ENCODE results near the gene APBA2. TPM values are rescaled to one million over a fixed set of nuclear protein-coding genes. Genes with fewer than 3 reads are reported as not detected.

The APBA2 gene
- total RNA-seq, 1 experiment from 2014 or later = 11.2 TPM

DNA sequence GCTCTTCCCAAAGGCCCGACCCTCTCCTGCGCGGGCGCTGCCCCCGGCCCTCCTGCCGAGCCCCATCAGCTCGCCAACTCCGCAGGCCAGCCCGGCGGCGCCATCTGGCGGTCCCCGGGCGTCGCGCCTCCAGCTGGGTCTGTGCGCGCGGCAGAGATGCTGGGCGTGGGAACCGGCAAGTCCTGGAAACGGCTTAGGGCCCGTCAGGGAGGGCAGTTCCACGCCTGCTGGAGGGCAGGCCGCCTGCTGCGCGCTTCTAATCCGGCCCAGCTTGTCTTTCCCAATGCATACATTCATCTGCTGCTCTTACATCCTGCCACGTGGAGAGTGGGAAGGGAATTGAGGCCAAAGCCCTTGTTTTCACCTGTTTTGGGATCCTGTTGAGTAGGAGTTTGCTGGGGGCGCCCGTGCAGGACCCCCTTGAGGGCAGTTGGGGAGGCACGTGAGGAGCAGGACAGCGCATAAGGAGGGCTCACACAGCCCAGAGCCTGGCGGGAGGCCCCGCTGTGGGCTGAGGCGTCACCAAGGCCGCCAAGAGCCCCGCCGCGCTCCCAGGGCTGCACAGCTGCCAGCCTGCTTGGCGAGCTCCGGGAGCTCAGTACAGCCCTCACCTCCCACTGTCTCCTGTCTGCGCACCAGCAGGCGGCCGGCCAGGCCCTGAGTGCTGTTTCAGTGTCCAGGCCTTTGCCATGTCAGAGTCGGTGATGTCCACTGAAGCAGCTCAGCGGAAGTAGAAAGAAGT lies 218.2 kb downstream of the APBA2 start:
- H3K27ac Mint-ChIP-seq = no peak overlapping the region
- POLR2A ChIA-PET = no interaction called here
- TF ChIP-seq ZNF138 (CRISPR knock-in tag; conservative IDR thresholded peaks at IDR 0.05) = no peak
- no peak for TF ChIP-seq ATF1 (CRISPR knock-in tag; IDR thresholded peaks at IDR 0.05)
- TF ChIP-seq MLX (CRISPR knock-in tag; IDR thresholded peaks at IDR 0.05) = no peak
- peak; percentile 49 for TF ChIP-seq ZNF423 (CRISPR knock-in tag; IDR thresholded peaks at IDR 0.05)
- TF ChIP-seq, protein P1, sequence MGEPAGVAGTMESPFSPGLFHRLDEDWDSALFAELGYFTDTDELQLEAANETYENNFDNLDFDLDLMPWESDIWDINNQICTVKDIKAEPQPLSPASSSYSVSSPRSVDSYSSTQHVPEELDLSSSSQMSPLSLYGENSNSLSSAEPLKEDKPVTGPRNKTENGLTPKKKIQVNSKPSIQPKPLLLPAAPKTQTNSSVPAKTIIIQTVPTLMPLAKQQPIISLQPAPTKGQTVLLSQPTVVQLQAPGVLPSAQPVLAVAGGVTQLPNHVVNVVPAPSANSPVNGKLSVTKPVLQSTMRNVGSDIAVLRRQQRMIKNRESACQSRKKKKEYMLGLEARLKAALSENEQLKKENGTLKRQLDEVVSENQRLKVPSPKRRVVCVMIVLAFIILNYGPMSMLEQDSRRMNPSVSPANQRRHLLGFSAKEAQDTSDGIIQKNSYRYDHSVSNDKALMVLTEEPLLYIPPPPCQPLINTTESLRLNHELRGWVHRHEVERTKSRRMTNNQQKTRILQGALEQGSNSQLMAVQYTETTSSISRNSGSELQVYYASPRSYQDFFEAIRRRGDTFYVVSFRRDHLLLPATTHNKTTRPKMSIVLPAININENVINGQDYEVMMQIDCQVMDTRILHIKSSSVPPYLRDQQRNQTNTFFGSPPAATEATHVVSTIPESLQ (CRISPR knock-in tag; IDR thresholded peaks at IDR 0.05) = no peak
- TF ChIP-seq ZBTB21 (CRISPR knock-in tag; IDR thresholded peaks at IDR 0.05; ENCODE audit: borderline replicate concordance) = peak; percentile 66
- no peak for TF ChIP-seq ZNF317 (CRISPR knock-in tag; IDR thresholded peaks at IDR 0.05; ENCODE audit: borderline replicate concordance, low read depth)
- no peak for TF ChIP-seq TEAD4 (CRISPR knock-in tag; IDR thresholded peaks at IDR 0.05)
- no peak for TF ChIP-seq ZNF121 (CRISPR knock-in tag; IDR thresholded peaks at IDR 0.05)
- no peak for TF ChIP-seq ZNF281 (CRISPR knock-in tag; IDR thresholded peaks at IDR 0.05)
- TF ChIP-seq, protein P2, sequence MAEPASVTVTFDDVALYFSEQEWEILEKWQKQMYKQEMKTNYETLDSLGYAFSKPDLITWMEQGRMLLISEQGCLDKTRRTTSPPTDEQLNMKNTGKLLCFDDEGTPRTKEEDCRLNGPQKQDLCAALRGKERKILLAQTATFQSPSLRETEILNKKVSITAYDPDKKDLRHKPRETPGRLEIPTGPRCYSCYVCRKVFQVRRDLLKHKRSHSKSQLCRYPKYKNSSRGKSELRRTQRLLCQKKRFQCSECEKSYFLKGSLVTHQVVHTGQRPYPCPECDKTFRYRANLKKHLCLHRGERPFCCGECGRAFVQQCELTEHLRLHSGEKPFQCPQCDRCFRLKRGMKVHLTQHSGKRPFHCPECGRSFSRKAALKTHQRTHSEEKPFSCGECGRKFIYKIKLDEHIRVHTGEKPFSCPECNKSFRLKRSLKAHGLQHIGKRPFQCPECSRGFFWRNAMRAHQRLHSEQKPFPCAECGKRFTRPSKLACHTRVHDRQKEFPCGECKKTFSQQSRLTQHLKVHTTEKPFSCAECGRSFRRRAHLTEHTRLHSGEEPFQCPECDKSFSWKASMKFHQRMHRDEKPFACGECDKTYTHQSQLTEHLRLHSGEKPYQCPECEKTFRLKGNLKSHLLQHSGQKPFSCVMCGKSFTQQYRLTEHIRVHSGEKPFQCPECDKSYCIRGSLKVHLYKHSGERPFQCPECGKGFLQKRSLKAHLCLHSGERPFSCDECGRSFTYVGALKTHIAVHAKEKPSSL (CRISPR knock-in tag; conservative IDR thresholded peaks at IDR 0.05) = no peak
- TF ChIP-seq, protein P3, sequence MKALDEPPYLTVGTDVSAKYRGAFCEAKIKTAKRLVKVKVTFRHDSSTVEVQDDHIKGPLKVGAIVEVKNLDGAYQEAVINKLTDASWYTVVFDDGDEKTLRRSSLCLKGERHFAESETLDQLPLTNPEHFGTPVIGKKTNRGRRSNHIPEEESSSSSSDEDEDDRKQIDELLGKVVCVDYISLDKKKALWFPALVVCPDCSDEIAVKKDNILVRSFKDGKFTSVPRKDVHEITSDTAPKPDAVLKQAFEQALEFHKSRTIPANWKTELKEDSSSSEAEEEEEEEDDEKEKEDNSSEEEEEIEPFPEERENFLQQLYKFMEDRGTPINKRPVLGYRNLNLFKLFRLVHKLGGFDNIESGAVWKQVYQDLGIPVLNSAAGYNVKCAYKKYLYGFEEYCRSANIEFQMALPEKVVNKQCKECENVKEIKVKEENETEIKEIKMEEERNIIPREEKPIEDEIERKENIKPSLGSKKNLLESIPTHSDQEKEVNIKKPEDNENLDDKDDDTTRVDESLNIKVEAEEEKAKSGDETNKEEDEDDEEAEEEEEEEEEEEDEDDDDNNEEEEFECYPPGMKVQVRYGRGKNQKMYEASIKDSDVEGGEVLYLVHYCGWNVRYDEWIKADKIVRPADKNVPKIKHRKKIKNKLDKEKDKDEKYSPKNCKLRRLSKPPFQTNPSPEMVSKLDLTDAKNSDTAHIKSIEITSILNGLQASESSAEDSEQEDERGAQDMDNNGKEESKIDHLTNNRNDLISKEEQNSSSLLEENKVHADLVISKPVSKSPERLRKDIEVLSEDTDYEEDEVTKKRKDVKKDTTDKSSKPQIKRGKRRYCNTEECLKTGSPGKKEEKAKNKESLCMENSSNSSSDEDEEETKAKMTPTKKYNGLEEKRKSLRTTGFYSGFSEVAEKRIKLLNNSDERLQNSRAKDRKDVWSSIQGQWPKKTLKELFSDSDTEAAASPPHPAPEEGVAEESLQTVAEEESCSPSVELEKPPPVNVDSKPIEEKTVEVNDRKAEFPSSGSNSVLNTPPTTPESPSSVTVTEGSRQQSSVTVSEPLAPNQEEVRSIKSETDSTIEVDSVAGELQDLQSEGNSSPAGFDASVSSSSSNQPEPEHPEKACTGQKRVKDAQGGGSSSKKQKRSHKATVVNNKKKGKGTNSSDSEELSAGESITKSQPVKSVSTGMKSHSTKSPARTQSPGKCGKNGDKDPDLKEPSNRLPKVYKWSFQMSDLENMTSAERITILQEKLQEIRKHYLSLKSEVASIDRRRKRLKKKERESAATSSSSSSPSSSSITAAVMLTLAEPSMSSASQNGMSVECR (CRISPR knock-in tag; IDR thresholded peaks at IDR 0.05; ENCODE audit: borderline replicate concordance) = no peak
- TF ChIP-seq ZSCAN18 (CRISPR knock-in tag; IDR thresholded peaks at IDR 0.05) = no peak
- no peak for TF ChIP-seq GABPB1 (CRISPR knock-in tag; IDR thresholded peaks at IDR 0.05)
- peak; percentile 80; the same call in 1 of the 2 replicates for TF ChIP-seq E2F5 (CRISPR knock-in tag; IDR thresholded peaks at IDR 0.05)
- no peak for TF ChIP-seq ETV6 (CRISPR knock-in tag; IDR thresholded peaks at IDR 0.05)
- TF ChIP-seq NFATC4 (CRISPR knock-in tag; IDR thresholded peaks at IDR 0.05) = no peak
- TF ChIP-seq USF2 (CRISPR knock-in tag; IDR thresholded peaks at IDR 0.05) = no peak
- TF ChIP-seq NR1H2 (CRISPR knock-in tag; IDR thresholded peaks at IDR 0.05) = no peak

More for the DNA sequence above, 218.2 kb downstream of the APBA2 start:
- Mint-ChIP-seq H3K4me3 (peak overlapping the region; percentile 31), H3K4me1 (peaks cover 31% of the 10 kb centered on the region), H3K36me3 (no peaks in the 10 kb centered on the region), H3K27me3 (ENCODE audit: low read depth) (no peaks in the 10 kb centered on the region), H3K9me3 (no peaks in the 10 kb centered on the region)
- ATAC-seq = peak; percentile 78
- DNase-seq (ENCODE audit: low spot score) = peak; percentile 88
- CTCF ChIA-PET = interaction anchor here (0.6 to 5.9 kb wide), 36 partner anchors 13 to 821 kb away, joined by 3 to 196 read pairs (median 4); no protein-coding TSS in a partner anchor
